ENCODE data around the gene MED25.

MED25 gene

DNA sequence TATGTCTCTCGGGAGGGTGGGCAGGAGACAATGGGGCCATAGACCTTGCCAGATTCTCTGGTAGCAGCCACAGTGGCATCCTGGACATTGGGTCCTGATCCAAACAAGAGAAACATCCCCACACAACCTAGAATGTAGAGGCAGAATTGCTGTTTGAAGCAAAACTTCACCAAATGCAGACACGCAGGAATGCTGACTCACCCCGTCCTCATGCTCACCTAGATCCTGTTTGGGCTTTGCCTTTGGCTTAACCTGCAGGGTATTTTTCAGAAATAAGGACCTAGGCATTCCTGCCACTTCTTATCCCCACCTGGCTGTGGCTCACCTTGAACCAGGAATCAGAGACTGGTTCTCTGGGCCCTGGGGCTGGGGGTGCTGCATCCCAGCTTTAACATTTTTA is 66.7 kb downstream of the MED25 start:
- no peak for TF ChIP-seq CTCF (IDR thresholded peaks at IDR 0.05; ENCODE audit: low read depth, low read length)
- DNase-seq (ENCODE audit: extremely low read depth, low read depth), result no peak
